Keratinocyte (primary cell): ENCODE measurements around the gene GNAT2. TPM values are rescaled to one million over a fixed set of nuclear protein-coding genes. Genes with fewer than 3 reads are reported as not detected.
"Not testable (repeated sequence)": the region's sequence is repeated elsewhere in the genome, so short reads cannot be mapped to it uniquely, and the experiment has no call there.

Experiments
- DNase-seq: peaks from one replicate; pipeline ENCODE4 v3.0.0-alpha.2; 2011; ENCODE audit warnings: low read depth, missing footprints, low spot score
- FAIRE-seq: peaks from 2 replicates; lab custom pipeline; 2011; peaks lifted over from hg19 to GRCh38; lab: Jason Lieb, UNC
- H2AFZ ChIP-seq: 2 replicates; pipeline ENCODE4 v1.6.0; 2012; ENCODE audit warnings: low read length, control low read depth, inconsistent platforms; ENCODE audit not compliant: control insufficient read depth
- H3K27ac ChIP-seq: 2 replicates; pipeline ENCODE4 v1.5.1; 2011; ENCODE audit warnings: low read length; ENCODE audit not compliant: control insufficient read depth, insufficient read depth
- H3K27me3 ChIP-seq: 3 replicates; pipeline ENCODE4 v1.6.0; 2011; ENCODE audit warnings: low read length; ENCODE audit not compliant: control insufficient read depth, insufficient read depth; ENCODE audit errors: extremely low read depth
- H3K36me3 ChIP-seq, 2 experiments: 2 replicates in 1 of 2; 3 replicates in 1 of 2; pipeline ENCODE4 v1.5.1; 2011; ENCODE audit warnings: low read length in 2 of 2, mild to moderate bottlenecking in 1 of 2; ENCODE audit not compliant: control insufficient read depth in 2 of 2, insufficient read depth in 2 of 2; ENCODE audit errors: extremely low read depth in 1 of 2
- H3K4me1 ChIP-seq: 3 replicates; pipeline ENCODE4 v1.5.1; 2011; ENCODE audit warnings: low read length; ENCODE audit not compliant: control insufficient read depth, insufficient read depth; ENCODE audit errors: extremely low read depth
- H3K4me2 ChIP-seq: 3 replicates; pipeline ENCODE4 v1.6.0; 2011; ENCODE audit warnings: low read depth, low read length; ENCODE audit not compliant: control insufficient read depth, insufficient read depth; ENCODE audit errors: extremely low read depth
- H3K4me3 ChIP-seq, 3 experiments: fragments of 200-600 bp in 1 of 3; sonication (generic) in 1 of 3; 2 replicates in 2 of 3; 3 replicates in 1 of 3; pipeline ENCODE4 v1.5.1; 2011 to 2016; ENCODE audit warnings: low read length in 3 of 3, mild to moderate bottlenecking in 3 of 3, control low read depth in 2 of 3, inconsistent platforms in 1 of 3, low read depth in 1 of 3, mixed read lengths in 1 of 3, mixed run types in 1 of 3, moderate library complexity in 1 of 3; ENCODE audit not compliant: control insufficient read depth in 2 of 3, insufficient read depth in 2 of 3; ENCODE audit errors: extremely low read depth in 1 of 3
- H3K79me2 ChIP-seq: 2 replicates; pipeline ENCODE4 v1.6.0; 2012; ENCODE audit warnings: low read length; ENCODE audit not compliant: control insufficient read depth, insufficient read depth
- H3K9ac ChIP-seq: 3 replicates; pipeline ENCODE4 v1.6.0; 2011; ENCODE audit warnings: low read length; ENCODE audit not compliant: control insufficient read depth, insufficient read depth; ENCODE audit errors: extremely low read depth
- H3K9me1 ChIP-seq: 3 replicates; pipeline ENCODE4 v1.6.0; 2011; ENCODE audit warnings: low read length; ENCODE audit not compliant: control insufficient read depth, insufficient read depth; ENCODE audit errors: extremely low read depth
- H3K9me3 ChIP-seq: 2 replicates; pipeline ENCODE4 v1.5.1; 2012; ENCODE audit warnings: low read depth, low read length; ENCODE audit not compliant: control insufficient read depth
- H4K20me1 ChIP-seq: 3 replicates; pipeline ENCODE4 v1.6.0; 2011; ENCODE audit warnings: low read length; ENCODE audit not compliant: control insufficient read depth, insufficient read depth; ENCODE audit errors: extremely low read depth
- EZH2 ChIP-seq: IDR thresholded peaks from one replicate; pipeline ENCODE4 v1.6.1; 2012; ENCODE audit warnings: inconsistent platforms, mild to moderate bottlenecking, low read length, moderate library complexity
- dilution Hi-C: fragments of 300-500 bp; cut with MboI; formaldehyde crosslinking; loops from one replicate; pipeline ENCODE4 v1.7.0; 2020; ENCODE audit warnings: low sequenced_read_pairs; ENCODE audit not compliant: extremely low pct_ligation_motif_present
- polyA plus RNA-seq, 5 experiments: library from polyadenylated mRNA; depleted of rRNA in 3 of 5; stranded (reverse) in 3 of 5; stranded (forward) in 1 of 5; unstranded in 1 of 5; fragments of >200 nt; gene quantifications; 1 replicate in 1 of 5; 2 replicates in 3 of 5; 3 replicates in 1 of 5; pipeline versions ENCODE4 v1.2.1 to v1.2.3, GENCODE V29; 2011 to 2012; ENCODE audit warnings: missing spikeins in 2 of 5, low read depth in 1 of 5, low replicate concordance in 1 of 5
- TF ChIP-seq, protein P1 (sequence below), 3 experiments: IDR thresholded peaks in 1 of 3; conservative IDR thresholded peaks in 1 of 3; optimal IDR thresholded peaks in 1 of 3; 2 replicates in 2 of 3; 3 replicates in 1 of 3; pipeline versions ENCODE3 to v1.5.1; 2011; ENCODE audit warnings: low read length in 3 of 3, mild to moderate bottlenecking in 3 of 3, moderate library complexity in 2 of 3, control low read depth in 1 of 3, inconsistent platforms in 1 of 3; ENCODE audit not compliant: insufficient read depth in 2 of 3; ENCODE audit errors: extremely low read depth in 1 of 3

The GNAT2 gene
- polyA plus RNA-seq, 1 donor (not counting 4 experiments of a cell fraction or from before 2014, with no cell fraction given) = 0.17 TPM

DNA sequence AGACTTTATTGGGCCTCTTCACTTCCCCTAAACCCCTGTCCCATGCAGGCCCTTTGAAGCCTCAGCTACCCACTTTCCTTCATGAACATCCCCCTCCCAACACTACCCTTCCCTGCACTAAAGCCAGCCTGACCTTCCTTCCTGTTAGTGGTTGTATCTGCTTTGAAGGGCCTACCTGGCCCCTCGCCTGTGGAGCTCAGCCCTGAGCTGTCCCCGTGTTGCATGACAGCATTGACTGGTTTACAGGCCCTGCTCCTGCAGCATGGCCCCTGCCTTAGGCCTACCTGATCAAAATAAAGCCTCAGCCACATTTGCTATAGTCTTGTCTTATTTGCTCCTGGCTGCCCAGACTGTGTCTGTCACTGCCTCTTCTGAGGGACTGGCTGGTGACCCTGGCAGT lies 42.0 kb upstream of the GNAT2 start:
- DNase-seq (no peak), FAIRE-seq (no peak)
- Histone ChIP-seq H3K4me2 (no peak overlapping the region), H3K4me1 (no peaks in the 10 kb centered on the region), H3K9ac (no peak overlapping the region), H3K27ac (no peak overlapping the region), H3K4me3 (no peak overlapping the region), H4K20me1 (no peaks in the 10 kb centered on the region), H3K9me1 (no peaks in the 10 kb centered on the region), H3K9me3 (no peaks in the 10 kb centered on the region), H3K79me2 (no peaks in the 10 kb centered on the region), H3K36me3 (no peaks in the 10 kb centered on the region), H2AFZ (no peak overlapping the region), H3K27me3 (no peaks in the 10 kb centered on the region)
- dilution Hi-C loops = no loop called here
- TF ChIP-seq EZH2 = no peak
- TF ChIP-seq, protein P1, sequence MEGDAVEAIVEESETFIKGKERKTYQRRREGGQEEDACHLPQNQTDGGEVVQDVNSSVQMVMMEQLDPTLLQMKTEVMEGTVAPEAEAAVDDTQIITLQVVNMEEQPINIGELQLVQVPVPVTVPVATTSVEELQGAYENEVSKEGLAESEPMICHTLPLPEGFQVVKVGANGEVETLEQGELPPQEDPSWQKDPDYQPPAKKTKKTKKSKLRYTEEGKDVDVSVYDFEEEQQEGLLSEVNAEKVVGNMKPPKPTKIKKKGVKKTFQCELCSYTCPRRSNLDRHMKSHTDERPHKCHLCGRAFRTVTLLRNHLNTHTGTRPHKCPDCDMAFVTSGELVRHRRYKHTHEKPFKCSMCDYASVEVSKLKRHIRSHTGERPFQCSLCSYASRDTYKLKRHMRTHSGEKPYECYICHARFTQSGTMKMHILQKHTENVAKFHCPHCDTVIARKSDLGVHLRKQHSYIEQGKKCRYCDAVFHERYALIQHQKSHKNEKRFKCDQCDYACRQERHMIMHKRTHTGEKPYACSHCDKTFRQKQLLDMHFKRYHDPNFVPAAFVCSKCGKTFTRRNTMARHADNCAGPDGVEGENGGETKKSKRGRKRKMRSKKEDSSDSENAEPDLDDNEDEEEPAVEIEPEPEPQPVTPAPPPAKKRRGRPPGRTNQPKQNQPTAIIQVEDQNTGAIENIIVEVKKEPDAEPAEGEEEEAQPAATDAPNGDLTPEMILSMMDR (optimal IDR thresholded peaks at IDR 0.05 in 1 of 3, IDR thresholded peaks at IDR 0.05 in 1 of 3, conservative IDR thresholded peaks at IDR 0.05 in 1 of 3; ENCODE audit: extremely low read depth in 1 of 3, insufficient read depth in 2 of 3, low read length in 3 of 3) = no peak

DNA sequence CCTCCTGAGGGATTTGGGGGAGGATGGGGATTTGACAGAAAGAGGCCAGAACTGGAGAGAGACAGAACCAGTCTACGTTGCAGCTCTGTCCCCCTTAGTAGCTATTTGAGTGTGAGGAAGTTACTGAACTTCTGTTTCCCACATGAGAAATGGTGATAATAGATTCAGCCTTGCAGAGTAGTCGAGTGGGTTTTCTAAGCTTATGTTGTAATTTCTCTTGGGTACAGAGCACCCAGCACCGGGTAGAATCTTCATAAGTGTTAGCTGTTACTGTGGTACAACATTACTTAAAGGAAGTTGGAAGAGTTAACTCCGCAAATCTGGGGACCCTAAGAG lies 41.2 kb upstream of the GNAT2 start:
- H3K4me3 ChIP-seq, H3K79me2 ChIP-seq, dilution Hi-C loops, H3K4me2 ChIP-seq, H3K9me3 ChIP-seq, FAIRE-seq, H3K9me1 ChIP-seq, H3K9ac ChIP-seq, H3K4me1 ChIP-seq, H3K27me3 ChIP-seq, H4K20me1 ChIP-seq, H2AFZ ChIP-seq, H3K36me3 ChIP-seq, H3K27ac ChIP-seq, DNase-seq: not testable (repeated sequence)

DNA sequence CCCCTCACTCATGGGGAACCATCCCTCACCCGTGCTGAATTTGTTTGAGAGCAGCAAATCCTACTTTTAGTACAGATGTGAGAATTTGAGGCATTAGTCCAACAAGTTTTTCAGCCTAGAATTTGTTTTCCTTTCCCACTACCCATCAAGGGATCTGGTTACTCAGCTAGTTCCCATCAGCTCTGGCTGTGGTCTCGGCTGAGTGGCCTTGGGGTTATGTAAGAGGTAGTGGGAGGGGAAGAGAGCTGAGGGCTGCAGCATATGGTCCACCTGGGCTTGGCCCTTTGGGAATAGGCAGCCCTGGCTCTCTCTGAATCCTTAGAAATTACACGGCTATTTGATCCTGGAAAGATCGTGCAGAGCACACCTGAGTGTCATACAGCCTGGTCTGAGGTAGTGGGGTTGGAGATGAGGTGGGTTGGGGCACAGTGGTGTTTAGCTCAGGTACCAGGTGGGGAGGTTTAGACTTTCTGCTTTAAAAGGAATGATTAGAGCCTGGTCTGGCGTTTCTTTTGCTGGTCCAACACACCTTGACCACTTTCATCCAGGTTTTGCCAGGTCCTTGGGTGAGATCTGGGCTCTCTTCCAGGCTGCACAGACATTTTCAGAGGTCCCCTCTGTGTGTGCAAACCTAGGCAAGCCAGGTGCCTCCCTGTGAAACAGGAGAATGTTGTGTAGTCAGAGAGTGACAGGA lies 40.7 kb upstream of the GNAT2 start:
- no peak for DNase-seq
- no peak for TF ChIP-seq EZH2
- TF ChIP-seq, protein P1 (optimal IDR thresholded peaks at IDR 0.05 in 1 of 3, IDR thresholded peaks at IDR 0.05 in 1 of 3, conservative IDR thresholded peaks at IDR 0.05 in 1 of 3; ENCODE audit: extremely low read depth in 1 of 3, insufficient read depth in 2 of 3, low read length in 3 of 3) = no peak

More for the DNA sequence above, 40.7 kb upstream of the GNAT2 start:
- dilution Hi-C loops = no loop called here
- Histone ChIP-seq H3K9ac (no peak overlapping the region), H3K36me3 (no peaks in the 10 kb centered on the region), H3K4me1 (peaks cover 7% of the 10 kb centered on the region), H2AFZ (no peak overlapping the region), H3K79me2 (no peaks in the 10 kb centered on the region), H3K27ac (no peak overlapping the region), H3K4me3 (no peak overlapping the region), H3K4me2 (no peak overlapping the region), H3K9me3 (no peaks in the 10 kb centered on the region), H3K27me3 (no peaks in the 10 kb centered on the region), H4K20me1 (no peaks in the 10 kb centered on the region), H3K9me1 (no peaks in the 10 kb centered on the region)
- FAIRE-seq = no peak
